Measurements from ENCODE around the gene PLA2G3. TPM values are rescaled to one million over a fixed set of nuclear protein-coding genes. Genes with fewer than 3 reads are reported as not detected.
A peak's percentile ranks its signal among the peaks of the same experiment; 100 is the strongest.

The PLA2G3 gene
- total RNA-seq, 1 experiment from 2014 or later: 18.3 TPM

DNA sequence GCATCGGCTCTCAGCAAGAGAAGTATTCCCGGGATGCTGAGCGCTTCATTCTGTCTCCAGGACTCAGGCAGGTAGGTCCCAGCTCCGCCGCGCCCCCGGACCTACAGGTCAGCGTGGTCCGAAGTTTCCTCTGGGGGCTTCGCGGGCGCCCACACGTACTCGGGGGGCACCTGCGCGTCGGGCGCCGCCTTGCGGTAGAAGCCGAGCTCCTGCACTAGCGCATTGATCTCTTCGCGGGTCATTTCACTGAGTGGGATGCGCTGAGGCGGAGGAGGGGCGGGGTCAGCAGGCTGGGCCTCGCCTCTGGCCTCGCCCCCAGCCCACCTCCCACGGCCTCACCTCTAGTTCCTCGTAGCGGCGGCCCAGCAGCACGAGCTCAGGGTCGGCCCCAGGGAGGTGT, 35.4 kb downstream of the PLA2G3 start:
- ChIA-PET POLR2A (interaction anchor here (1.2 kb wide), 3 partner anchors 17 to 187 kb away, joined by 3 to 4 read pairs (median 3); no protein-coding TSS in a partner anchor), CTCF (interaction anchor here (0.6 to 9.1 kb wide), 43 partner anchors 9 to 1511 kb away, joined by 3 to 363 read pairs (median 4); partner anchors contain the start of genes INPP5J, LIMK2, MORC2 and PIK3IP1)
- TF ChIP-seq NR1H2 (CRISPR knock-in tag; IDR thresholded peaks at IDR 0.05) (no peak), TEAD4 (CRISPR knock-in tag; IDR thresholded peaks at IDR 0.05) (no peak), ZNF232 (CRISPR knock-in tag; IDR thresholded peaks at IDR 0.05) (no peak), NFYB (CRISPR knock-in tag; conservative IDR thresholded peaks at IDR 0.05; ENCODE audit: low read depth) (no peak), SP1 (CRISPR knock-in tag; conservative IDR thresholded peaks at IDR 0.05) (peak; percentile 72), NR3C1 (CRISPR knock-in tag; conservative IDR thresholded peaks at IDR 0.05; ENCODE audit: low read depth) (no peak), RORB (CRISPR knock-in tag; IDR thresholded peaks at IDR 0.05) (no peak), KAT7 (CRISPR knock-in tag; IDR thresholded peaks at IDR 0.05; ENCODE audit: borderline replicate concordance) (no peak), ZNF416 (CRISPR knock-in tag; IDR thresholded peaks at IDR 0.05) (no peak), SMAD4 (CRISPR knock-in tag; IDR thresholded peaks at IDR 0.05) (no peak), ZNF671 (CRISPR knock-in tag; IDR thresholded peaks at IDR 0.05) (no peak), TEAD1 (CRISPR knock-in tag; IDR thresholded peaks at IDR 0.05) (no peak)
- TF ChIP-seq, protein P1, sequence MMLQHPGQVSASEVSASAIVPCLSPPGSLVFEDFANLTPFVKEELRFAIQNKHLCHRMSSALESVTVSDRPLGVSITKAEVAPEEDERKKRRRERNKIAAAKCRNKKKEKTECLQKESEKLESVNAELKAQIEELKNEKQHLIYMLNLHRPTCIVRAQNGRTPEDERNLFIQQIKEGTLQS (CRISPR knock-in tag; conservative IDR thresholded peaks at IDR 0.05): no peak
- TF ChIP-seq, protein P2, sequence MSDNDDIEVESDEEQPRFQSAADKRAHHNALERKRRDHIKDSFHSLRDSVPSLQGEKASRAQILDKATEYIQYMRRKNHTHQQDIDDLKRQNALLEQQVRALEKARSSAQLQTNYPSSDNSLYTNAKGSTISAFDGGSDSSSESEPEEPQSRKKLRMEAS (CRISPR knock-in tag; IDR thresholded peaks at IDR 0.05): peak; percentile 63; the same call in 1 of the 2 replicates
- TF ChIP-seq, protein P3, sequence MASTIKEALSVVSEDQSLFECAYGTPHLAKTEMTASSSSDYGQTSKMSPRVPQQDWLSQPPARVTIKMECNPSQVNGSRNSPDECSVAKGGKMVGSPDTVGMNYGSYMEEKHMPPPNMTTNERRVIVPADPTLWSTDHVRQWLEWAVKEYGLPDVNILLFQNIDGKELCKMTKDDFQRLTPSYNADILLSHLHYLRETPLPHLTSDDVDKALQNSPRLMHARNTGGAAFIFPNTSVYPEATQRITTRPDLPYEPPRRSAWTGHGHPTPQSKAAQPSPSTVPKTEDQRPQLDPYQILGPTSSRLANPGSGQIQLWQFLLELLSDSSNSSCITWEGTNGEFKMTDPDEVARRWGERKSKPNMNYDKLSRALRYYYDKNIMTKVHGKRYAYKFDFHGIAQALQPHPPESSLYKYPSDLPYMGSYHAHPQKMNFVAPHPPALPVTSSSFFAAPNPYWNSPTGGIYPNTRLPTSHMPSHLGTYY (CRISPR knock-in tag; IDR thresholded peaks at IDR 0.05): 0 out of 2 replicates have a peak, but pooled peaks have one; percentile 52
- TF ChIP-seq, protein P4, sequence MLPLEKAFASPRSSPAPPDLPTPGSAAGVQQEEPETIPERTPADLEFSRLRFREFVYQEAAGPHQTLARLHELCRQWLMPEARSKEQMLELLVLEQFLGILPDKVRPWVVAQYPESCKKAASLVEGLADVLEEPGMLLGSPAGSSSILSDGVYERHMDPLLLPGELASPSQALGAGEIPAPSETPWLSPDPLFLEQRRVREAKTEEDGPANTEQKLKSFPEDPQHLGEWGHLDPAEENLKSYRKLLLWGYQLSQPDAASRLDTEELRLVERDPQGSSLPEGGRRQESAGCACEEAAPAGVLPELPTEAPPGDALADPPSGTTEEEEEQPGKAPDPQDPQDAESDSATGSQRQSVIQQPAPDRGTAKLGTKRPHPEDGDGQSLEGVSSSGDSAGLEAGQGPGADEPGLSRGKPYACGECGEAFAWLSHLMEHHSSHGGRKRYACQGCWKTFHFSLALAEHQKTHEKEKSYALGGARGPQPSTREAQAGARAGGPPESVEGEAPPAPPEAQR (CRISPR knock-in tag; IDR thresholded peaks at IDR 0.05): no peak
- TF ChIP-seq, protein P5, sequence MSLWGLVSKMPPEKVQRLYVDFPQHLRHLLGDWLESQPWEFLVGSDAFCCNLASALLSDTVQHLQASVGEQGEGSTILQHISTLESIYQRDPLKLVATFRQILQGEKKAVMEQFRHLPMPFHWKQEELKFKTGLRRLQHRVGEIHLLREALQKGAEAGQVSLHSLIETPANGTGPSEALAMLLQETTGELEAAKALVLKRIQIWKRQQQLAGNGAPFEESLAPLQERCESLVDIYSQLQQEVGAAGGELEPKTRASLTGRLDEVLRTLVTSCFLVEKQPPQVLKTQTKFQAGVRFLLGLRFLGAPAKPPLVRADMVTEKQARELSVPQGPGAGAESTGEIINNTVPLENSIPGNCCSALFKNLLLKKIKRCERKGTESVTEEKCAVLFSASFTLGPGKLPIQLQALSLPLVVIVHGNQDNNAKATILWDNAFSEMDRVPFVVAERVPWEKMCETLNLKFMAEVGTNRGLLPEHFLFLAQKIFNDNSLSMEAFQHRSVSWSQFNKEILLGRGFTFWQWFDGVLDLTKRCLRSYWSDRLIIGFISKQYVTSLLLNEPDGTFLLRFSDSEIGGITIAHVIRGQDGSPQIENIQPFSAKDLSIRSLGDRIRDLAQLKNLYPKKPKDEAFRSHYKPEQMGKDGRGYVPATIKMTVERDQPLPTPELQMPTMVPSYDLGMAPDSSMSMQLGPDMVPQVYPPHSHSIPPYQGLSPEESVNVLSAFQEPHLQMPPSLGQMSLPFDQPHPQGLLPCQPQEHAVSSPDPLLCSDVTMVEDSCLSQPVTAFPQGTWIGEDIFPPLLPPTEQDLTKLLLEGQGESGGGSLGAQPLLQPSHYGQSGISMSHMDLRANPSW (CRISPR knock-in tag; conservative IDR thresholded peaks at IDR 0.05; ENCODE audit: low read depth): no peak
- TF ChIP-seq, protein P6, sequence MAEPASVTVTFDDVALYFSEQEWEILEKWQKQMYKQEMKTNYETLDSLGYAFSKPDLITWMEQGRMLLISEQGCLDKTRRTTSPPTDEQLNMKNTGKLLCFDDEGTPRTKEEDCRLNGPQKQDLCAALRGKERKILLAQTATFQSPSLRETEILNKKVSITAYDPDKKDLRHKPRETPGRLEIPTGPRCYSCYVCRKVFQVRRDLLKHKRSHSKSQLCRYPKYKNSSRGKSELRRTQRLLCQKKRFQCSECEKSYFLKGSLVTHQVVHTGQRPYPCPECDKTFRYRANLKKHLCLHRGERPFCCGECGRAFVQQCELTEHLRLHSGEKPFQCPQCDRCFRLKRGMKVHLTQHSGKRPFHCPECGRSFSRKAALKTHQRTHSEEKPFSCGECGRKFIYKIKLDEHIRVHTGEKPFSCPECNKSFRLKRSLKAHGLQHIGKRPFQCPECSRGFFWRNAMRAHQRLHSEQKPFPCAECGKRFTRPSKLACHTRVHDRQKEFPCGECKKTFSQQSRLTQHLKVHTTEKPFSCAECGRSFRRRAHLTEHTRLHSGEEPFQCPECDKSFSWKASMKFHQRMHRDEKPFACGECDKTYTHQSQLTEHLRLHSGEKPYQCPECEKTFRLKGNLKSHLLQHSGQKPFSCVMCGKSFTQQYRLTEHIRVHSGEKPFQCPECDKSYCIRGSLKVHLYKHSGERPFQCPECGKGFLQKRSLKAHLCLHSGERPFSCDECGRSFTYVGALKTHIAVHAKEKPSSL (CRISPR knock-in tag; conservative IDR thresholded peaks at IDR 0.05): no peak
- TF ChIP-seq, protein P7, sequence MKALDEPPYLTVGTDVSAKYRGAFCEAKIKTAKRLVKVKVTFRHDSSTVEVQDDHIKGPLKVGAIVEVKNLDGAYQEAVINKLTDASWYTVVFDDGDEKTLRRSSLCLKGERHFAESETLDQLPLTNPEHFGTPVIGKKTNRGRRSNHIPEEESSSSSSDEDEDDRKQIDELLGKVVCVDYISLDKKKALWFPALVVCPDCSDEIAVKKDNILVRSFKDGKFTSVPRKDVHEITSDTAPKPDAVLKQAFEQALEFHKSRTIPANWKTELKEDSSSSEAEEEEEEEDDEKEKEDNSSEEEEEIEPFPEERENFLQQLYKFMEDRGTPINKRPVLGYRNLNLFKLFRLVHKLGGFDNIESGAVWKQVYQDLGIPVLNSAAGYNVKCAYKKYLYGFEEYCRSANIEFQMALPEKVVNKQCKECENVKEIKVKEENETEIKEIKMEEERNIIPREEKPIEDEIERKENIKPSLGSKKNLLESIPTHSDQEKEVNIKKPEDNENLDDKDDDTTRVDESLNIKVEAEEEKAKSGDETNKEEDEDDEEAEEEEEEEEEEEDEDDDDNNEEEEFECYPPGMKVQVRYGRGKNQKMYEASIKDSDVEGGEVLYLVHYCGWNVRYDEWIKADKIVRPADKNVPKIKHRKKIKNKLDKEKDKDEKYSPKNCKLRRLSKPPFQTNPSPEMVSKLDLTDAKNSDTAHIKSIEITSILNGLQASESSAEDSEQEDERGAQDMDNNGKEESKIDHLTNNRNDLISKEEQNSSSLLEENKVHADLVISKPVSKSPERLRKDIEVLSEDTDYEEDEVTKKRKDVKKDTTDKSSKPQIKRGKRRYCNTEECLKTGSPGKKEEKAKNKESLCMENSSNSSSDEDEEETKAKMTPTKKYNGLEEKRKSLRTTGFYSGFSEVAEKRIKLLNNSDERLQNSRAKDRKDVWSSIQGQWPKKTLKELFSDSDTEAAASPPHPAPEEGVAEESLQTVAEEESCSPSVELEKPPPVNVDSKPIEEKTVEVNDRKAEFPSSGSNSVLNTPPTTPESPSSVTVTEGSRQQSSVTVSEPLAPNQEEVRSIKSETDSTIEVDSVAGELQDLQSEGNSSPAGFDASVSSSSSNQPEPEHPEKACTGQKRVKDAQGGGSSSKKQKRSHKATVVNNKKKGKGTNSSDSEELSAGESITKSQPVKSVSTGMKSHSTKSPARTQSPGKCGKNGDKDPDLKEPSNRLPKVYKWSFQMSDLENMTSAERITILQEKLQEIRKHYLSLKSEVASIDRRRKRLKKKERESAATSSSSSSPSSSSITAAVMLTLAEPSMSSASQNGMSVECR (CRISPR knock-in tag; IDR thresholded peaks at IDR 0.05; ENCODE audit: borderline replicate concordance): no peak
- TF ChIP-seq, protein P8, sequence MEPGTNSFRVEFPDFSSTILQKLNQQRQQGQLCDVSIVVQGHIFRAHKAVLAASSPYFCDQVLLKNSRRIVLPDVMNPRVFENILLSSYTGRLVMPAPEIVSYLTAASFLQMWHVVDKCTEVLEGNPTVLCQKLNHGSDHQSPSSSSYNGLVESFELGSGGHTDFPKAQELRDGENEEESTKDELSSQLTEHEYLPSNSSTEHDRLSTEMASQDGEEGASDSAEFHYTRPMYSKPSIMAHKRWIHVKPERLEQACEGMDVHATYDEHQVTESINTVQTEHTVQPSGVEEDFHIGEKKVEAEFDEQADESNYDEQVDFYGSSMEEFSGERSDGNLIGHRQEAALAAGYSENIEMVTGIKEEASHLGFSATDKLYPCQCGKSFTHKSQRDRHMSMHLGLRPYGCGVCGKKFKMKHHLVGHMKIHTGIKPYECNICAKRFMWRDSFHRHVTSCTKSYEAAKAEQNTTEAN (CRISPR knock-in tag; IDR thresholded peaks at IDR 0.05): no peak
- TF ChIP-seq, protein P9, sequence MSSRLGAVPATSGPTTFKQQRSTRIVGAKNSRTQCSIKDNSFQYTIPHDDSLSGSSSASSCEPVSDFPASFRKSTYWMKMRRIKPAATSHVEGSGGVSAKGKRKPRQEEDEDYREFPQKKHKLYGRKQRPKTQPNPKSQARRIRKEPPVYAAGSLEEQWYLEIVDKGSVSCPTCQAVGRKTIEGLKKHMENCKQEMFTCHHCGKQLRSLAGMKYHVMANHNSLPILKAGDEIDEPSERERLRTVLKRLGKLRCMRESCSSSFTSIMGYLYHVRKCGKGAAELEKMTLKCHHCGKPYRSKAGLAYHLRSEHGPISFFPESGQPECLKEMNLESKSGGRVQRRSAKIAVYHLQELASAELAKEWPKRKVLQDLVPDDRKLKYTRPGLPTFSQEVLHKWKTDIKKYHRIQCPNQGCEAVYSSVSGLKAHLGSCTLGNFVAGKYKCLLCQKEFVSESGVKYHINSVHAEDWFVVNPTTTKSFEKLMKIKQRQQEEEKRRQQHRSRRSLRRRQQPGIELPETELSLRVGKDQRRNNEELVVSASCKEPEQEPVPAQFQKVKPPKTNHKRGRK (CRISPR knock-in tag; IDR thresholded peaks at IDR 0.05; ENCODE audit: borderline replicate concordance): no peak

More for the DNA sequence above, 35.4 kb downstream of the PLA2G3 start:
- Mint-ChIP-seq H3K9me3 (no peaks in the 10 kb centered on the region), H3K4me3 (peak overlapping the region; percentile 34; the same call in 1 of the 2 replicates), H3K27ac (no peak overlapping the region), H3K4me1 (peaks cover 18% of the 10 kb centered on the region), H3K27me3 (ENCODE audit: low read depth) (peaks cover 45% of the 10 kb centered on the region), H3K36me3 (no peaks in the 10 kb centered on the region; the same call in 1 of the 2 replicates)
- peak; percentile 89 for DNase-seq (ENCODE audit: low spot score)
- peak; percentile 71 for ATAC-seq

Measured in WTC11 (cell line).